Stimulated activated CD8-positive, alpha-beta memory T cell treated with anti-CD3 and anti-CD28 coated beads, Interleukin-7, amount 100 ng/mL, for 1 hour (primary cell): Measurements from ENCODE around the gene ANGPTL3.
"Not testable (repeated sequence)": the region's sequence is repeated elsewhere in the genome, so short reads cannot be mapped to it uniquely, and the experiment has no call there.

Source experiments
- DNase-seq, 2 donors: peaks; one replicate each; pipeline ENCODE4 v3.0.0-alpha.2; 2020; ENCODE audit warnings: low read depth in 2 of 2

ANGPTL3 gene

GRCh38 chr1:62597281-62597680 lies at the start of gene ANGPTL3:
Gene ANGPTL3, plus strand, starts transcription at chr1:62597520. Its CDS starts 47 bp downstream, at chr1:62597567.
- no peak for DNase-seq

- no peak for DNase-seq
These were observed 36.0 kb upstream of the ANGPTL3 start for GRCh38 chr1:62561306-62561705.

GRCh38 chr1:62567182-62567581 lies 30.1 kb upstream of the ANGPTL3 start:
- DNase-seq: not testable (repeated sequence)

- DNase-seq: not testable (repeated sequence)
These were observed 29.4 kb upstream of the ANGPTL3 start for GRCh38 chr1:62567926-62568325.

- not testable (repeated sequence) for DNase-seq
These were observed 25.8 kb upstream of the ANGPTL3 start for GRCh38 chr1:62571517-62571916.

GRCh38 chr1:62572476-62572875 lies 24.8 kb upstream of the ANGPTL3 start:
- DNase-seq: no peak

- DNase-seq: no peak
These were observed 23.6 kb upstream of the ANGPTL3 start for GRCh38 chr1:62573675-62574074.

GRCh38 chr1:62585469-62586155 lies 11.7 kb upstream of the ANGPTL3 start:
- no peak for DNase-seq

GRCh38 chr1:62588000-62588399 lies 9.3 kb upstream of the ANGPTL3 start:
- DNase-seq: no peak

GRCh38 chr1:62589321-62589720 lies 8.0 kb upstream of the ANGPTL3 start:
- no peak for DNase-seq

GRCh38 chr1:62590255-62590969 lies 6.9 kb upstream of the ANGPTL3 start:
- DNase-seq: no peak

- no peak for DNase-seq
These were observed 6.4 kb upstream of the ANGPTL3 start for GRCh38 chr1:62590970-62591368.

- DNase-seq: no peak
These were observed 3.4 kb upstream of the ANGPTL3 start for GRCh38 chr1:62593825-62594394.

GRCh38 chr1:62595647-62596046 lies 1.7 kb upstream of the ANGPTL3 start:
- no peak for DNase-seq

GRCh38 chr1:62599044-62599443 lies 1.7 kb downstream of the ANGPTL3 start:
- no peak for DNase-seq

GRCh38 chr1:62601457-62601856 lies 4.1 kb downstream of the ANGPTL3 start:
- DNase-seq: no peak

- no peak for DNase-seq
These were observed 11.6 kb downstream of the ANGPTL3 start for GRCh38 chr1:62608905-62609304.

- not testable (repeated sequence) for DNase-seq
These were observed 13.3 kb downstream of the ANGPTL3 start for GRCh38 chr1:62610588-62610987.

GRCh38 chr1:62612770-62613169 lies 15.4 kb downstream of the ANGPTL3 start:
- no peak for DNase-seq

- DNase-seq: no peak
These were observed 16.0 kb downstream of the ANGPTL3 start for GRCh38 chr1:62613325-62613727.

- DNase-seq: no peak
These were observed 16.6 kb downstream of the ANGPTL3 start for GRCh38 chr1:62613890-62614289.

- DNase-seq: no peak
These were observed 24.6 kb downstream of the ANGPTL3 start for GRCh38 chr1:62621907-62622306.

GRCh38 chr1:62625415-62625814 lies 28.1 kb downstream of the ANGPTL3 start:
- no peak for DNase-seq
